Body of pancreas (tissue), 4 donors: ENCODE measurements around the gene KIF12. TPM values are rescaled to one million over a fixed set of nuclear protein-coding genes. Genes with fewer than 3 reads are reported as not detected.

ENCODE experiments used
- ATAC-seq: fragments of 150-250 bp; one replicate; pipeline ENCODE4 v1.9.1; 2016
- DNase-seq, 4 donors: peaks; one replicate each; pipeline ENCODE4 v3.0.0-alpha.2; 2019
- H3K27ac ChIP-seq, 4 donors: fragments of 200-600 bp; sonication (generic); 1 replicate in 3 of 4; 2 replicates in 1 of 4; pipeline versions ENCODE4 v1.5.1 to v1.6.1; 2016 to 2019; ENCODE audit warnings: mild to moderate bottlenecking in 1 of 4, mixed read lengths in 1 of 4, moderate library complexity in 1 of 4
- H3K27me3 ChIP-seq, 2 donors: fragments of 200-600 bp; sonication (generic); one replicate each; pipeline ENCODE4 v1.6.0; 2016; ENCODE audit warnings: mild to moderate bottlenecking in 1 of 2
- H3K36me3 ChIP-seq, 2 donors: fragments of 200-600 bp; sonication (generic); replicated peaks in 1 of 2; 2 replicates each; pipeline ENCODE4 v1.5.1; 2016; ENCODE audit warnings: low read depth in 2 of 2; ENCODE audit not compliant: insufficient read depth in 1 of 2
- H3K4me1 ChIP-seq: fragments of 200-600 bp; sonication (generic); one replicate; pipeline ENCODE4 v1.6.0; 2016
- H3K4me3 ChIP-seq, 2 donors: fragments of 200-600 bp; sonication (generic); 1 replicate in 1 of 2; 2 replicates in 1 of 2; pipeline ENCODE4 v1.5.1; 2016 to 2019
- H3K9me3 ChIP-seq, 3 donors: fragments of 200-600 bp; sonication (generic); 1 replicate in 2 of 3; 2 replicates in 1 of 3; pipeline ENCODE4 v1.5.1; 2016
- POLR2A ChIP-seq, 3 donors: fragments of 450-650 bp; IDR thresholded peaks; one replicate each; pipeline ENCODE4 v1.6.1; 2016; ENCODE audit warnings: antibody characterized with exemption in 3 of 3, mild to moderate bottlenecking in 2 of 3
- WGBS, 2 donors: methylation state at CpG; one replicate each; pipeline ENCODE4 v1.1.5; 2017; 5-methylcytosine and 5-hydroxymethylcytosine counted together
- intact Hi-C: fragments of 100-400 bp; cut with DNase I; formaldehyde crosslinking; loops from one replicate; pipeline ENCODE4 v1.15.1; 2023
- total RNA-seq, 2 donors: library from RNA; depleted of rRNA; stranded (reverse); fragments of >200 nt; gene quantifications; one replicate each; pipeline ENCODE4 v1.1.0, GENCODE V29; 2016
- TF ChIP-seq, protein P1 (sequence below), 7 experiments: fragments of 450-650 bp in 4 of 7; fragments of 200-600 bp in 3 of 7; sonication (generic) in 3 of 7; IDR thresholded peaks; one replicate each; pipeline ENCODE4 v1.5.1; 2016 to 2019; ENCODE audit warnings: antibody characterized with exemption in 7 of 7

The KIF12 gene
- total RNA-seq, 2 donors from 2014 or later, result 135 to 249 TPM

DNA sequence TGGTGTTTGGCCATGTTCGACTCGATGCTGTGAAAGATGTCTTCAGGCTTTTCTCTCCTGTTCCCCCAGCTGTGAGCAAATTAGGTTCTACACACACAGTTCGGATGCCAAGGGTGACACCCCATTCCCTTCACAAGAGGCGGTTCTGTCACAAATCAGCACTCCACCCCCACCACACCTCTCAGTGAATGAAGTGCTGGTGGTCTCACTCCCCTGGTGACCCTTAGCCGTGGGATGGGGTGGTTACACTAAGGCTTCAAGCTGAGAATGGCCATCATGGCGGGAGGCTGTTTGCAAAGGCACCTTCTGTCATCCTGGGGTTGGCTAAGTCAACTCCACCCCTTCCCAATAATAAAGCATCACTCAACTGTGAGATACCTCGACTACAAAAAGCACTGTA lies 47.4 kb downstream of the KIF12 start:
- WGBS, 2 donors, result 79 to 83% methylated on average over 6 to 7 of the region's 7 CpGs
- ATAC-seq (no peak), DNase-seq (peak in 1 of 4 donors; percentile 2)
- H3K27ac ChIP-seq, result no peak overlapping the region
- H3K4me3 ChIP-seq, result no peak overlapping the region
- H3K36me3 ChIP-seq, result peaks cover 0 to 5% of the 10 kb centered on the region in 2 donors
- H3K9me3 ChIP-seq, result no peaks in the 10 kb centered on the region
- H3K4me1 ChIP-seq, result no peaks in the 10 kb centered on the region
- TF ChIP-seq, protein P1, sequence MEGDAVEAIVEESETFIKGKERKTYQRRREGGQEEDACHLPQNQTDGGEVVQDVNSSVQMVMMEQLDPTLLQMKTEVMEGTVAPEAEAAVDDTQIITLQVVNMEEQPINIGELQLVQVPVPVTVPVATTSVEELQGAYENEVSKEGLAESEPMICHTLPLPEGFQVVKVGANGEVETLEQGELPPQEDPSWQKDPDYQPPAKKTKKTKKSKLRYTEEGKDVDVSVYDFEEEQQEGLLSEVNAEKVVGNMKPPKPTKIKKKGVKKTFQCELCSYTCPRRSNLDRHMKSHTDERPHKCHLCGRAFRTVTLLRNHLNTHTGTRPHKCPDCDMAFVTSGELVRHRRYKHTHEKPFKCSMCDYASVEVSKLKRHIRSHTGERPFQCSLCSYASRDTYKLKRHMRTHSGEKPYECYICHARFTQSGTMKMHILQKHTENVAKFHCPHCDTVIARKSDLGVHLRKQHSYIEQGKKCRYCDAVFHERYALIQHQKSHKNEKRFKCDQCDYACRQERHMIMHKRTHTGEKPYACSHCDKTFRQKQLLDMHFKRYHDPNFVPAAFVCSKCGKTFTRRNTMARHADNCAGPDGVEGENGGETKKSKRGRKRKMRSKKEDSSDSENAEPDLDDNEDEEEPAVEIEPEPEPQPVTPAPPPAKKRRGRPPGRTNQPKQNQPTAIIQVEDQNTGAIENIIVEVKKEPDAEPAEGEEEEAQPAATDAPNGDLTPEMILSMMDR (IDR thresholded peaks at IDR 0.05), result no peak
- no peak for TF ChIP-seq POLR2A (IDR thresholded peaks at IDR 0.05)
- H3K27me3 ChIP-seq, result no peaks in the 10 kb centered on the region
- intact Hi-C loops, result no loop called here

DNA sequence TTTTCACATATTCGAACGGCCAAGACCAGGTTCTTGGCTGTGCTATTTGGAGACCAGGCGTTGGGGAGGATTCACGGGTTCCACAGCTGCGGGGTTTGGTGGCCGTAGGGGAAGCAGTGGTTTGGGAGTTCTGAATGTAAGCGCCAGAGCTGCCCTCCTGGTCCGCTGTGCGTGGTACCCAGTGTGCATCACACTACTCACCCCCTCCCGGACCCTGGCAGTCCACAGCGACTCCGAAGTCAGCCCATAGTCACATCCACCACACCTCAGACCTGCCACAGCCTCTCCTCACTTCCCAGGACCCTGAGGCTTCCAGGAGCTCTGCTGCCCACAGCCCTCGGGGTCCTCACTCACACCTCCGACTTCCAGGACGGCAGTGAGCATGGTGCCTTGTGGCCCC lies 47.8 kb downstream of the KIF12 start:
- Histone ChIP-seq H3K4me3 (no peak overlapping the region), H3K9me3 (no peaks in the 10 kb centered on the region), H3K27me3 (no peaks in the 10 kb centered on the region), H3K36me3 (peaks cover 0 to 5% of the 10 kb centered on the region in 2 donors), H3K4me1 (no peaks in the 10 kb centered on the region), H3K27ac (no peak overlapping the region)
- DNase-seq, result peak in 1 of 4 donors; percentile 8
- TF ChIP-seq, protein P1 (IDR thresholded peaks at IDR 0.05), result no peak
- TF ChIP-seq POLR2A (IDR thresholded peaks at IDR 0.05), result no peak
- intact Hi-C loops, result no loop called here
- ATAC-seq, result no peak
- WGBS, 2 donors, result 95 to 96% methylated on average over 12 to 15 of the region's 15 CpGs

DNA sequence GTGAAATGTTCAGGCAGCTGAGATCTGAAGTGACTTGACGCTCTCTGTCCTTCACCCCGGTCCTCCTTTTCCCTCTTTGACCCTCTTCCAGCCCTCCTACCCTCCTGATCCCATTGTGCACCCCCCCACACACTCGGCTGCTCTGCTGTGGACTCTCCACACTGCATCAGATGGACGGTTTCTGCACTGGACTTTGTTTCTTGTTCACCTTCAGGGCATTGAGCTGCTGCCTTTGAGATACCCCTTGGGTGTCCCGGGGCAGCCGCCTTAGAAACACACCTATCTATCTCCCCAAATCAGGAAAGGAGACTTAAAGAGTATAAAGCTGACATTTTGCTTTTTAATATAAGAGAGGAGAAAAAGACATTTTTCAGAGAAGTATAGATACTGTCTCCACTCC lies 48.4 kb downstream of the KIF12 start:
- Histone ChIP-seq H3K4me3 (no peak overlapping the region), H3K4me1 (no peaks in the 10 kb centered on the region), H3K27me3 (no peaks in the 10 kb centered on the region), H3K27ac (no peak overlapping the region), H3K36me3 (peaks cover 0 to 5% of the 10 kb centered on the region in 2 donors), H3K9me3 (no peaks in the 10 kb centered on the region)
- no peak for ATAC-seq
- intact Hi-C loops, result no loop called here
- 90 to 94% methylated on average over 6 of the region's 6 CpGs for WGBS, 2 donors
- TF ChIP-seq, protein P1 (IDR thresholded peaks at IDR 0.05), result no peak
- TF ChIP-seq POLR2A (IDR thresholded peaks at IDR 0.05), result no peak
- DNase-seq, result peak in 1 of 4 donors; percentile 2

DNA sequence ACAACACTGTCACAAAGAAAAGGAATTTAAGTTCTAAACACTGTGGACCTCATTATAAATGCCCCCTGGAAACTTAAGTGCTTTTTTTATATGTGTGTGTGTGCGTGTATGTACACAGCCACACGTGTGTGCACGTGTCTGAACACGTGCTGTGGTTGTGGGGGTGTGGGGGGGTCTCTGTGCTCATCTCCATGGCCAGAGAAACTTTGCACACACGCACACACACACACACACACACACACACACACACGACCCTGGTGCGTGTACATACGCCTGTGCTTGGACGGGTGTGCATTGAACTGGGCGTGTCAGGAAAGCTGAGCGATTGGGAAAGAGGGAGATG lies 48.9 kb downstream of the KIF12 start:
- Histone ChIP-seq H3K27ac (no peak overlapping the region), H3K36me3 (peaks cover 0 to 5% of the 10 kb centered on the region in 2 donors), H3K9me3 (no peaks in the 10 kb centered on the region), H3K27me3 (no peaks in the 10 kb centered on the region), H3K4me1 (no peaks in the 10 kb centered on the region), H3K4me3 (no peak overlapping the region)
- 83 to 87% methylated on average over 11 of the region's 11 CpGs for WGBS, 2 donors
- DNase-seq (peak in 1 of 4 donors; percentile 3), ATAC-seq (no peak)
- intact Hi-C loops, result no loop called here
- TF ChIP-seq, protein P1 (IDR thresholded peaks at IDR 0.05), result no peak
- no peak for TF ChIP-seq POLR2A (IDR thresholded peaks at IDR 0.05)

DNA sequence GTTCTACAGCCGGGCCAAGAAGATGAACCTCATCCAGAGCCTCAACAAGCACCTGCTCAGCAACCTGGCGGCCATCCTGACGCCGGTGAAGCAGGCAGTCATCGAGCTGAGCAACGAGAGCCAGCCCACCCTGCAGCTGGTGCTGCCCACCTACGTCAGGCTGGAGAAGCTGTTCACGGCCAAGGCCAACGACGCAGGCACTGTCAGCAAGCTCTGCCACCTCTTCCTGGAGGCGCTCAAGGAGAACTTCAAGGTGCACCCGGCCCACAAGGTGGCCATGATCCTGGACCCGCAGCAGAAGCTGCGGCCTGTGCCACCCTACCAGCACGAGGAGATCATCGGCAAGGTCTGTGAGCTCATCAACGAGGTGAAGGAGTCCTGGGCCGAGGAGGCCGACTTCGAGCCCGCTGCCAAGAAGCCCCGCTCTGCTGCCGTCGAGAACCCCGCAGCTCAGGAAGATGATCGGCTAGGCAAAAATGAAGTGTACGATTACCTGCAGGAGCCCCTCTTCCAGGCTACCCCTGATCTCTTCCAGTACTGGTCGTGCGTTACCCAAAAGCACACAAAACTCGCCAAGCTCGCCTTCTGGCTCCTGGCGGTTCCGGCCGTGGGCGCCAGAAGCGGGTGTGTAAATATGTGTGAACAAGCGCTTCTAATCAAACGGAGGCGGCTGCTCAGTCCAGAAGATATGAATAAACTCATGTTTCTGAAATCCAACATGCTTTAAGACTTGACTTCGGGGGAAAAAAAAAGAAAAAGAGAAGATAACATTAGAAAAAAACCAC lies 49.5 kb downstream of the KIF12 start:
- no peak overlapping the region for H3K27ac ChIP-seq
- no peaks in the 10 kb centered on the region for H3K9me3 ChIP-seq
- no peak for TF ChIP-seq POLR2A (IDR thresholded peaks at IDR 0.05)
- TF ChIP-seq, protein P1 (IDR thresholded peaks at IDR 0.05), result no peak
- intact Hi-C loops, result no loop called here
- ATAC-seq, result no peak
- WGBS, 2 donors, result 93 to 95% methylated on average over 33 to 39 of the region's 40 CpGs
- no peak overlapping the region for H3K4me3 ChIP-seq
- no peaks in the 10 kb centered on the region for H3K4me1 ChIP-seq
- DNase-seq, result peak in 1 of 4 donors; percentile 1
- H3K27me3 ChIP-seq, result no peaks in the 10 kb centered on the region
- H3K36me3 ChIP-seq, result peaks cover 0 to 5% of the 10 kb centered on the region in 2 donors
